ENCODE data around the gene ELF2.
"Not testable (repeated sequence)": the region's sequence is repeated elsewhere in the genome, so short reads cannot be mapped to it uniquely, and the experiment has no call there.

Gene ELF2

GRCh38 chr4:139030614-139031235 is 146.3 kb downstream of the ELF2 start:
- Mint-ChIP-seq H3K9me3 (no peaks in the 10 kb centered on the region), H3K36me3 (ENCODE audit: low read depth) (peaks cover 12% of the 10 kb centered on the region), H3K4me1 (peaks cover 20% of the 10 kb centered on the region), H3K27me3 (ENCODE audit: low read depth) (no peaks in the 10 kb centered on the region), H3K4me3 (no peak overlapping the region), H3K27ac (peak overlapping the region in 1 of 3 experiments; percentile 3)
- TF ChIP-seq CTCF (IDR thresholded peaks at IDR 0.05; ENCODE audit: unreplicated experiment in 3 of 3): peak; percentile 66 to 90 (median 78)

- not testable (repeated sequence) for H3K27ac Mint-ChIP-seq; H3K4me3 Mint-ChIP-seq; H3K27me3 Mint-ChIP-seq (ENCODE audit: low read depth); H3K36me3 Mint-ChIP-seq (ENCODE audit: low read depth); H3K9me3 Mint-ChIP-seq
- peaks cover 25% of the 10 kb centered on the region for H3K4me1 Mint-ChIP-seq
These were observed 147.1 kb downstream of the ELF2 start for GRCh38 chr4:139029866-139030363.

- peaks cover 21% of the 10 kb centered on the region for H3K4me1 Mint-ChIP-seq
- no peak for TF ChIP-seq CTCF (IDR thresholded peaks at IDR 0.05; ENCODE audit: unreplicated experiment in 3 of 3)
- peaks cover 12% of the 10 kb centered on the region for H3K36me3 Mint-ChIP-seq (ENCODE audit: low read depth)
- peak overlapping the region; percentile 43 to 64 (median 51) for H3K27ac Mint-ChIP-seq
- H3K4me3 Mint-ChIP-seq: no peak overlapping the region
- H3K27me3 Mint-ChIP-seq (ENCODE audit: low read depth): no peaks in the 10 kb centered on the region
- no peaks in the 10 kb centered on the region for H3K9me3 Mint-ChIP-seq
These were observed 148.8 kb downstream of the ELF2 start for GRCh38 chr4:139028191-139028661.

- no peak overlapping the region for H3K4me3 Mint-ChIP-seq
- peak overlapping the region; percentile 43 to 64 (median 51) for H3K27ac Mint-ChIP-seq
- peaks cover 15% of the 10 kb centered on the region for H3K36me3 Mint-ChIP-seq (ENCODE audit: low read depth)
- no peaks in the 10 kb centered on the region for H3K27me3 Mint-ChIP-seq (ENCODE audit: low read depth)
- no peak for TF ChIP-seq CTCF (IDR thresholded peaks at IDR 0.05; ENCODE audit: unreplicated experiment in 3 of 3)
- no peaks in the 10 kb centered on the region for H3K9me3 Mint-ChIP-seq
- H3K4me1 Mint-ChIP-seq: peaks cover 21% of the 10 kb centered on the region
These were observed 149.2 kb downstream of the ELF2 start for GRCh38 chr4:139027776-139028175.

- peaks cover 14% of the 10 kb centered on the region for H3K36me3 Mint-ChIP-seq (ENCODE audit: low read depth)
- peaks cover 20% of the 10 kb centered on the region for H3K4me1 Mint-ChIP-seq
- no peaks in the 10 kb centered on the region for H3K27me3 Mint-ChIP-seq (ENCODE audit: low read depth)
- H3K4me3 Mint-ChIP-seq: no peak overlapping the region
- H3K9me3 Mint-ChIP-seq: no peaks in the 10 kb centered on the region
- TF ChIP-seq CTCF (IDR thresholded peaks at IDR 0.05; ENCODE audit: unreplicated experiment in 3 of 3): no peak
- H3K27ac Mint-ChIP-seq: no peak overlapping the region
These were observed 151.2 kb downstream of the ELF2 start for GRCh38 chr4:139025841-139026240.

GRCh38 chr4:139024686-139025085 is 152.3 kb downstream of the ELF2 start:
- no peaks in the 10 kb centered on the region for H3K9me3 Mint-ChIP-seq
- H3K27ac Mint-ChIP-seq: no peak overlapping the region
- H3K4me3 Mint-ChIP-seq: no peak overlapping the region
- H3K27me3 Mint-ChIP-seq (ENCODE audit: low read depth): no peaks in the 10 kb centered on the region
- peaks cover 16% of the 10 kb centered on the region for H3K36me3 Mint-ChIP-seq (ENCODE audit: low read depth)
- no peak for TF ChIP-seq CTCF (IDR thresholded peaks at IDR 0.05; ENCODE audit: unreplicated experiment in 3 of 3)
- peaks cover 24% of the 10 kb centered on the region for H3K4me1 Mint-ChIP-seq
